Endothelial cell of umbilical vein (primary cell): Measurements from ENCODE around the gene TRAK1. TPM values are rescaled to one million over a fixed set of nuclear protein-coding genes. Genes with fewer than 3 reads are reported as not detected.

Experiments used
- BruUV-seq: library from RNA; stranded (reverse); fragments of 400-500 nt; replicated peaks from 2 replicates; lab custom pipeline; 2021; lab: Mats Ljungman, UMichigan
- CTCF ChIA-PET: fragments of 300-600, 350-600 bp; sonication (Branson Sonifier 250); formaldehyde crosslinking; loops from one replicate; lab custom pipeline; 2021; ENCODE audit warnings: antibody characterized with exemption, inconsistent platforms; lab: Charles Lee
- POLR2A ChIA-PET: fragments of 300-600, 350-600 bp; sonication (Branson Sonifier 250); formaldehyde crosslinking; loops from one replicate; lab custom pipeline; 2021; ENCODE audit warnings: antibody characterized with exemption, inconsistent platforms; lab: Charles Lee
- DNase-seq: peaks from one replicate; pipeline ENCODE4 v3.0.0-alpha.2; 2011; ENCODE audit warnings: low read depth, low spot score
- FAIRE-seq: peaks from 2 replicates; lab custom pipeline; 2011; peaks lifted over from hg19 to GRCh38; lab: Jason Lieb, UNC
- H2AFZ ChIP-seq: 2 replicates; pipeline ENCODE4 v1.6.0; 2012; ENCODE audit warnings: low read depth, low read length, control low read depth, inconsistent platforms
- H3K27ac ChIP-seq: 2 replicates; pipeline ENCODE4 v1.5.1; 2011; ENCODE audit warnings: low read depth, mild to moderate bottlenecking, control low read depth, low read length, moderate library complexity; ENCODE audit not compliant: insufficient read depth
- H3K27me3 ChIP-seq, 2 experiments: 2 replicates each; pipeline versions ENCODE4 v1.6.0 to v1.6.1; 2011; ENCODE audit warnings: low read length in 2 of 2, mixed read lengths in 1 of 2; ENCODE audit not compliant: control insufficient read depth in 2 of 2, insufficient read depth in 2 of 2
- H3K36me3 ChIP-seq, 2 experiments: 2 replicates in 1 of 2; 3 replicates in 1 of 2; pipeline ENCODE4 v1.5.1; 2011; ENCODE audit warnings: low read length in 2 of 2, mild to moderate bottlenecking in 1 of 2, moderate library complexity in 1 of 2; ENCODE audit not compliant: control insufficient read depth in 2 of 2, insufficient read depth in 2 of 2; ENCODE audit errors: extremely low read depth in 1 of 2
- H3K4me1 ChIP-seq: 3 replicates; pipeline ENCODE4 v1.5.1; 2011; ENCODE audit warnings: mild to moderate bottlenecking, low read length; ENCODE audit not compliant: control insufficient read depth, insufficient read depth; ENCODE audit errors: extremely low read depth
- H3K4me2 ChIP-seq: 2 replicates; pipeline ENCODE4 v1.6.1; 2011; ENCODE audit warnings: low read length, control low read depth, mixed read lengths; ENCODE audit not compliant: insufficient read depth
- H3K4me3 ChIP-seq, 3 experiments: fragments of 200-600 bp in 1 of 3; sonication (generic), shearing (Covaris generic) in 1 of 3; replicated peaks in 1 of 3; 2 replicates each; pipeline ENCODE4 v1.5.1; 2011 to 2016; ENCODE audit warnings: control low read depth in 3 of 3, low read length in 3 of 3, mild to moderate bottlenecking in 2 of 3, inconsistent platforms in 1 of 3, low read depth in 1 of 3, moderate library complexity in 1 of 3; ENCODE audit not compliant: insufficient read depth in 1 of 3
- H3K79me2 ChIP-seq: 2 replicates; pipeline ENCODE4 v1.6.0; 2012; ENCODE audit warnings: low read length, inconsistent platforms; ENCODE audit not compliant: control insufficient read depth, insufficient read depth
- H3K9ac ChIP-seq: replicated peaks from 2 replicates; pipeline ENCODE3; 2011; ENCODE audit warnings: low read length, control low read depth; ENCODE audit not compliant: insufficient read depth; ENCODE audit errors: extremely low read depth
- H3K9me1 ChIP-seq: replicated peaks from 3 replicates; pipeline ENCODE4 v1.6.0; 2011; ENCODE audit warnings: mild to moderate bottlenecking, low read length; ENCODE audit not compliant: control insufficient read depth, insufficient read depth; ENCODE audit errors: extremely low read depth
- H3K9me3 ChIP-seq: replicated peaks from 2 replicates; pipeline ENCODE4 v1.5.1; 2012; ENCODE audit warnings: low read length, inconsistent platforms; ENCODE audit not compliant: control insufficient read depth, insufficient read depth
- H4K20me1 ChIP-seq: replicated peaks from 2 replicates; pipeline ENCODE3; 2011; ENCODE audit warnings: mild to moderate bottlenecking, low read length; ENCODE audit not compliant: control insufficient read depth, insufficient read depth; ENCODE audit errors: extremely low read depth
- EZH2 ChIP-seq: IDR thresholded peaks from 2 replicates; pipeline ENCODE4 v1.6.1; 2012; ENCODE audit warnings: borderline replicate concordance, low read depth, mild to moderate bottlenecking, moderate library complexity, low read length, inconsistent platforms; ENCODE audit not compliant: severe bottlenecking
- FOS ChIP-seq: IDR thresholded peaks from 2 replicates; pipeline ENCODE4 v1.6.1; 2011; ENCODE audit warnings: mild to moderate bottlenecking, low read length, moderate library complexity, borderline replicate concordance; ENCODE audit not compliant: insufficient read depth
- GATA2 ChIP-seq: IDR thresholded peaks from 2 replicates; pipeline ENCODE4 v1.7.0; 2011; ENCODE audit warnings: low read depth, mild to moderate bottlenecking, moderate library complexity, mixed read lengths, low read length; ENCODE audit not compliant: insufficient read length, insufficient read depth
- JUN ChIP-seq: IDR thresholded peaks from 2 replicates; pipeline ENCODE4 v1.6.1; 2011; ENCODE audit warnings: borderline replicate concordance, low read depth; ENCODE audit not compliant: insufficient read length, insufficient read depth
- MYC ChIP-seq: IDR thresholded peaks from one replicate; pipeline ENCODE4 v1.6.1; 2011; ENCODE audit warnings: mild to moderate bottlenecking, low read depth, low read length
- POLR2A ChIP-seq: IDR thresholded peaks from 2 replicates; pipeline ENCODE4 v1.6.1; 2012; ENCODE audit warnings: low read depth, mild to moderate bottlenecking, control low read depth, low read length
- POLR2AphosphoS5 ChIP-seq: IDR thresholded peaks from 2 replicates; pipeline ENCODE4 v1.6.1; 2012; ENCODE audit warnings: low read depth, mild to moderate bottlenecking, control low read depth, low read length, moderate library complexity; ENCODE audit not compliant: insufficient read depth
- dilution Hi-C: fragments of 300-500 bp; cut with MboI; formaldehyde crosslinking; loops from one replicate; pipeline ENCODE4 v1.15.0; 2019; ENCODE audit warnings: low sequenced_read_pairs; ENCODE audit not compliant: extremely low pct_ligation_motif_present
- intact Hi-C: fragments of 100-400 bp; cut with micrococcal nuclease; formaldehyde crosslinking; loops from one replicate; pipeline ENCODE4 v1.10.0; 2022
- polyA plus RNA-seq, 4 experiments: library from polyadenylated mRNA; depleted of rRNA in 3 of 4; stranded (reverse) in 3 of 4; unstranded in 1 of 4; fragments of >200 nt; gene quantifications; 2 replicates each; pipeline versions ENCODE4 v1.2.1 to v1.2.3, GENCODE V29; 2011 to 2012; ENCODE audit warnings: missing spikeins in 1 of 4
- total RNA-seq: library from RNA; stranded (reverse); gene quantifications from 2 replicates; pipeline ENCODE4 v1.2.3, GENCODE V29; 2021
- TF ChIP-seq, protein P1 (sequence below): IDR thresholded peaks from 2 replicates; pipeline ENCODE4 v1.6.1; 2011; ENCODE audit not compliant: insufficient read depth, insufficient read length
- TF ChIP-seq, protein P2 (sequence below), 2 donors: IDR thresholded peaks; 1 replicate in 1 of 2; 2 replicates in 1 of 2; pipeline ENCODE4 v1.5.1; 2011; ENCODE audit warnings: low read length in 2 of 2, mild to moderate bottlenecking in 2 of 2, moderate library complexity in 2 of 2, control low read depth in 1 of 2, inconsistent platforms in 1 of 2, low read depth in 1 of 2; ENCODE audit not compliant: insufficient read depth in 1 of 2; ENCODE audit errors: extremely low read depth in 1 of 2

The TRAK1 gene
- total and polyA plus RNA-seq, 2 donors (not counting 3 experiments of a cell fraction or from before 2014, with no cell fraction given) = 38.5 to 59.6 TPM

- FAIRE-seq (no peak), DNase-seq (no peak)
- Histone ChIP-seq H3K27ac (no peak overlapping the region), H3K4me1 (peaks cover 21% of the 10 kb centered on the region), H3K79me2 (peaks cover 47% of the 10 kb centered on the region), H3K27me3 (no peaks in the 10 kb centered on the region), H3K9ac (no peak overlapping the region), H3K36me3 (no peaks in the 10 kb centered on the region), H3K9me3 (no peaks in the 10 kb centered on the region), H2AFZ (no peak overlapping the region), H4K20me1 (peaks cover under 1% of the 10 kb centered on the region), H3K4me2 (no peak overlapping the region), H3K4me3 (no peak overlapping the region), H3K9me1 (no peaks in the 10 kb centered on the region)
- intact Hi-C loops = no loop called here
- TF ChIP-seq POLR2A (no peak), GATA2 (no peak), MYC (no peak), POLR2AphosphoS5 (no peak), EZH2 (no peak), JUN (no peak), FOS (no peak)
- TF ChIP-seq, protein P1, sequence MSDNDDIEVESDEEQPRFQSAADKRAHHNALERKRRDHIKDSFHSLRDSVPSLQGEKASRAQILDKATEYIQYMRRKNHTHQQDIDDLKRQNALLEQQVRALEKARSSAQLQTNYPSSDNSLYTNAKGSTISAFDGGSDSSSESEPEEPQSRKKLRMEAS = no peak
- TF ChIP-seq, protein P2, sequence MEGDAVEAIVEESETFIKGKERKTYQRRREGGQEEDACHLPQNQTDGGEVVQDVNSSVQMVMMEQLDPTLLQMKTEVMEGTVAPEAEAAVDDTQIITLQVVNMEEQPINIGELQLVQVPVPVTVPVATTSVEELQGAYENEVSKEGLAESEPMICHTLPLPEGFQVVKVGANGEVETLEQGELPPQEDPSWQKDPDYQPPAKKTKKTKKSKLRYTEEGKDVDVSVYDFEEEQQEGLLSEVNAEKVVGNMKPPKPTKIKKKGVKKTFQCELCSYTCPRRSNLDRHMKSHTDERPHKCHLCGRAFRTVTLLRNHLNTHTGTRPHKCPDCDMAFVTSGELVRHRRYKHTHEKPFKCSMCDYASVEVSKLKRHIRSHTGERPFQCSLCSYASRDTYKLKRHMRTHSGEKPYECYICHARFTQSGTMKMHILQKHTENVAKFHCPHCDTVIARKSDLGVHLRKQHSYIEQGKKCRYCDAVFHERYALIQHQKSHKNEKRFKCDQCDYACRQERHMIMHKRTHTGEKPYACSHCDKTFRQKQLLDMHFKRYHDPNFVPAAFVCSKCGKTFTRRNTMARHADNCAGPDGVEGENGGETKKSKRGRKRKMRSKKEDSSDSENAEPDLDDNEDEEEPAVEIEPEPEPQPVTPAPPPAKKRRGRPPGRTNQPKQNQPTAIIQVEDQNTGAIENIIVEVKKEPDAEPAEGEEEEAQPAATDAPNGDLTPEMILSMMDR (IDR thresholded peaks at IDR 0.05; ENCODE audit: extremely low read depth in 1 of 2, insufficient read depth in 1 of 2, low read depth in 1 of 2, low read length in 2 of 2) = no peak
- dilution Hi-C loops = no loop called here
- no TSS peak for BruUV-seq
- POLR2A ChIA-PET = no interaction called here
- CTCF ChIA-PET = interaction anchor here (1.4 kb wide), 1 partner anchor 26 kb away, joined by 5 read pairs; no protein-coding TSS in a partner anchor
Measured at GRCh38 chr3:42165211-42165610, 74.1 kb downstream of the TRAK1 start.
